Natural killer cell (primary cell): Measurements from ENCODE around the gene OPA3. TPM values are rescaled to one million over a fixed set of nuclear protein-coding genes. Genes with fewer than 3 reads are reported as not detected.

Source experiments
- ATAC-seq, 3 donors: fragments of 150-1000 bp in 2 of 3; fragments of 200-7000 bp in 1 of 3; cut with Tn5 transposase; 1 replicate in 1 of 3; 2 replicates in 2 of 3; pipeline ENCODE4 v1.10.0; 2021; ENCODE audit warnings: mild to moderate bottlenecking in 2 of 3, moderate library complexity in 2 of 3
- DNase-seq, 2 donors: peaks; one replicate each; pipeline versions ENCODE4 v3.0.0 to v3.0.0-alpha.2; 2013 to 2021; ENCODE audit warnings: mixed read lengths in 1 of 2
- H3K27ac ChIP-seq: one replicate; pipeline ENCODE4 v1.5.1; 2013; ENCODE audit warnings: mild to moderate bottlenecking, low read length
- H3K27me3 ChIP-seq: one replicate; pipeline ENCODE4 v1.6.1; 2013; ENCODE audit warnings: low read length; ENCODE audit not compliant: control insufficient read depth, insufficient read depth
- H3K36me3 ChIP-seq: one replicate; pipeline ENCODE4 v1.6.1; 2013; ENCODE audit warnings: low read length; ENCODE audit not compliant: control insufficient read depth, insufficient read depth
- H3K4me1 ChIP-seq: one replicate; pipeline ENCODE4 v1.6.1; 2013; ENCODE audit warnings: low read length; ENCODE audit not compliant: control insufficient read depth, insufficient read depth
- H3K4me3 ChIP-seq: one replicate; pipeline ENCODE4 v1.5.1; 2013; ENCODE audit warnings: low read length
- H3K9me3 ChIP-seq: one replicate; pipeline ENCODE4 v1.6.1; 2013; ENCODE audit warnings: low read length; ENCODE audit not compliant: control insufficient read depth, insufficient read depth
- H3K27ac Mint-ChIP-seq, 2 donors: one replicate each; pipeline ENCODE4 v1.8.0; 2022; ENCODE audit warnings: mild to moderate bottlenecking in 2 of 2, mixed read lengths in 2 of 2, moderate library complexity in 1 of 2
- H3K27me3 Mint-ChIP-seq, 2 donors: one replicate each; pipeline ENCODE4 v1.8.0; 2022; ENCODE audit warnings: low read depth in 2 of 2, mixed read lengths in 2 of 2
- H3K36me3 Mint-ChIP-seq: one replicate; pipeline ENCODE4 v1.8.0; 2022; ENCODE audit warnings: mixed read lengths
- H3K4me1 Mint-ChIP-seq, 2 donors: one replicate each; pipeline ENCODE4 v1.8.0; 2022; ENCODE audit warnings: mixed read lengths in 2 of 2
- H3K4me3 Mint-ChIP-seq: one replicate; pipeline ENCODE4 v1.8.0; 2022; ENCODE audit warnings: mild to moderate bottlenecking, moderate library complexity, mixed read lengths
- H3K9me3 Mint-ChIP-seq, 2 donors: one replicate each; pipeline ENCODE4 v1.8.0; 2022; ENCODE audit warnings: mixed read lengths in 2 of 2
- CTCF ChIP-seq: fragments of 200-600 bp; IDR thresholded peaks from one replicate; pipeline ENCODE4 v1.8.0; 2022; ENCODE audit warnings: antibody characterized with exemption
- WGBS: methylation state at CpG from one replicate; pipeline ENCODE4 v1.1.7; 2013; ENCODE audit warnings: missing lambda C conversion rate; ENCODE audit not compliant: insufficient coverage; 5-methylcytosine and 5-hydroxymethylcytosine counted together
- intact Hi-C: fragments of 100-400 bp; cut with micrococcal nuclease; formaldehyde crosslinking; loops from one replicate; pipeline ENCODE4 v1.14.2; 2022
- total RNA-seq, 4 donors: library from RNA; stranded (reverse); fragments of 120-200 nt in 1 of 4; gene quantifications; one replicate each; pipeline versions ENCODE4 v1.2.3 to v1.2.4, GENCODE V29; 2013 to 2022

Gene OPA3
- total RNA-seq, 3 donors from 2014 or later (not counting 1 experiment from before 2014, with no cell fraction given) = 8.2 to 10.4 (median 9.0) TPM

GRCh38 chr19:45508861-45509691, 75.5 kb downstream of the OPA3 start:
- Mint-ChIP-seq H3K9me3 (no peaks in the 10 kb centered on the region), H3K27me3 (no peaks in the 10 kb centered on the region), H3K4me1 (peaks cover 46 to 62% of the 10 kb centered on the region in 2 donors), H3K4me3 (peak overlapping the region; percentile 98), H3K27ac (peak overlapping the region; percentile 81 to 97), H3K36me3 (no peaks in the 10 kb centered on the region)
- DNase-seq (peak in 1 of 2 donors; percentile 50), ATAC-seq (peak in 2 of 3 donors; percentile 3 to 5)
- 0% methylated on average over 27 of the region's 28 CpGs for WGBS
- TF ChIP-seq CTCF = no peak
- peaks cover 59% of the 10 kb centered on the region for H3K4me1 ChIP-seq
- H3K4me3 ChIP-seq = peak overlapping the region; percentile 98
- H3K27me3 ChIP-seq = no peaks in the 10 kb centered on the region
- peaks cover 3% of the 10 kb centered on the region for H3K36me3 ChIP-seq
- H3K9me3 ChIP-seq = no peaks in the 10 kb centered on the region
- intact Hi-C loops = no loop called here
- peak overlapping the region; percentile 62 for H3K27ac ChIP-seq

GRCh38 chr19:45508417-45508860, 76.2 kb downstream of the OPA3 start:
- Histone ChIP-seq H3K4me3 (peak overlapping the region; percentile 98), H3K36me3 (no peaks in the 10 kb centered on the region), H3K27ac (peak overlapping the region; percentile 62), H3K4me1 (peaks cover 53% of the 10 kb centered on the region), H3K27me3 (no peaks in the 10 kb centered on the region), H3K9me3 (no peaks in the 10 kb centered on the region)
- H3K27me3 Mint-ChIP-seq = no peaks in the 10 kb centered on the region
- WGBS = 2% methylated on average over 19 of the region's 26 CpGs
- no peaks in the 10 kb centered on the region for H3K36me3 Mint-ChIP-seq
- intact Hi-C loops = no loop called here
- no peak for TF ChIP-seq CTCF
- H3K4me3 Mint-ChIP-seq = peak overlapping the region; percentile 98
- H3K4me1 Mint-ChIP-seq = peaks cover 40 to 55% of the 10 kb centered on the region in 2 donors
- DNase-seq (peak in 1 of 2 donors; percentile 50), ATAC-seq (no peak)
- H3K27ac Mint-ChIP-seq = peak overlapping the region; percentile 81 to 97
- H3K9me3 Mint-ChIP-seq = no peaks in the 10 kb centered on the region

GRCh38 chr19:45507872-45508416, 76.7 kb downstream of the OPA3 start:
- DNase-seq (peak in 1 of 2 donors; percentile 32), ATAC-seq (no peak)
- H3K27me3 Mint-ChIP-seq = no peaks in the 10 kb centered on the region
- H3K4me1 ChIP-seq = peaks cover 48% of the 10 kb centered on the region
- no peaks in the 10 kb centered on the region for H3K27me3 ChIP-seq
- no peaks in the 10 kb centered on the region for H3K36me3 Mint-ChIP-seq
- no peaks in the 10 kb centered on the region for H3K9me3 Mint-ChIP-seq
- intact Hi-C loops = loop anchor here (1.0 kb wide), 3 partner anchors 76 to 209 kb away; partner anchors contain the start of gene OPA3
- peak overlapping the region; percentile 98 for H3K4me3 Mint-ChIP-seq
- no peaks in the 10 kb centered on the region for H3K9me3 ChIP-seq
- peaks cover 35 to 50% of the 10 kb centered on the region in 2 donors for H3K4me1 Mint-ChIP-seq
- H3K27ac Mint-ChIP-seq = peak overlapping the region; percentile 81 to 97
- no peaks in the 10 kb centered on the region for H3K36me3 ChIP-seq
- 0% methylated on average over 21 of the region's 22 CpGs for WGBS
- peak overlapping the region; percentile 62 for H3K27ac ChIP-seq
- TF ChIP-seq CTCF = no peak
- H3K4me3 ChIP-seq = peak overlapping the region; percentile 98
